K562 (cell line): ENCODE measurements around the gene TCEA3. TPM values are rescaled to one million over a fixed set of nuclear protein-coding genes. Genes with fewer than 3 reads are reported as not detected.

Experiments used
- ATAC-seq: fragments of 200-7000 bp; cut with Tn5 transposase; 3 replicates; pipeline ENCODE4 v1.9.1; 2020; ENCODE audit warnings: moderate library complexity
- BruUV-seq: library from RNA; stranded (reverse); fragments of 400-500 nt; replicated peaks from 2 replicates; lab custom pipeline; 2021; lab: Mats Ljungman, UMichigan
- CTCF ChIA-PET: fragments of 300-600 bp; formaldehyde crosslinking; extraction: SDS; loops from one replicate; lab custom pipeline; 2021; ENCODE audit warnings: low intra/inter-chr PET ratio; lab: Yijun Ruan, JAX
- POLR2A ChIA-PET: fragments of 300-600, 350-650 bp; sonication (Branson Sonifier 250); formaldehyde crosslinking; extraction: SDS; loops from one replicate; lab custom pipeline; 2021; ENCODE audit warnings: antibody characterized with exemption, inconsistent platforms; lab: Yijun Ruan, JAX
- DNase-seq, 4 experiments: peaks; one replicate each; pipeline versions ENCODE4 v3.0.0 to v3.0.0-alpha.2; 2011 to 2018; ENCODE audit warnings: low spot score in 3 of 4, mixed read lengths in 3 of 4; ENCODE audit errors: extremely low read depth in 1 of 4
- FAIRE-seq: peaks from 2 replicates; lab custom pipeline; 2011; peaks lifted over from hg19 to GRCh38; lab: Jason Lieb, UNC
- H2AFZ ChIP-seq: 2 replicates; pipeline ENCODE4 v1.6.0; 2011; ENCODE audit warnings: low read depth, low read length, control low read depth, inconsistent platforms
- H3K27ac ChIP-seq: fragments of 200-600 bp; 3 replicates; pipeline ENCODE4 v1.8.0; 2011; ENCODE audit warnings: low read depth, mild to moderate bottlenecking, control low read depth, inconsistent platforms, low read length, moderate library complexity, mixed read lengths; ENCODE audit errors: extremely low read depth
- H3K27me3 ChIP-seq, 2 experiments: fragments of 300-600 bp in 1 of 2; 2 replicates in 1 of 2; 3 replicates in 1 of 2; pipeline versions ENCODE4 v1.6.0 to v1.8.0; 2011; ENCODE audit warnings: inconsistent platforms in 2 of 2, low read length in 2 of 2, mild to moderate bottlenecking in 1 of 2, mixed read lengths in 1 of 2, moderate library complexity in 1 of 2; ENCODE audit not compliant: control insufficient read depth in 2 of 2, insufficient read depth in 2 of 2
- H3K36me3 ChIP-seq: fragments of 300-600 bp; 3 replicates; pipeline ENCODE4 v1.8.0; 2011; ENCODE audit warnings: mild to moderate bottlenecking, low read length, inconsistent platforms; ENCODE audit not compliant: control insufficient read depth, insufficient read depth
- H3K4me1 ChIP-seq, 2 experiments: fragments of 200-600 bp in 1 of 2; replicated peaks in 1 of 2; 2 replicates in 1 of 2; 3 replicates in 1 of 2; pipeline versions ENCODE4 v1.5.1 to v1.8.0; 2011; ENCODE audit warnings: inconsistent platforms in 2 of 2, low read length in 2 of 2, mild to moderate bottlenecking in 1 of 2, mixed read lengths in 1 of 2, moderate library complexity in 1 of 2; ENCODE audit not compliant: control insufficient read depth in 2 of 2, insufficient read depth in 2 of 2
- H3K4me2 ChIP-seq: 2 replicates; pipeline ENCODE4 v1.6.1; 2011; ENCODE audit warnings: low read length, control low read depth, inconsistent platforms, mixed read lengths; ENCODE audit not compliant: insufficient read depth
- H3K4me3 ChIP-seq: fragments of 200-600 bp; sonication (generic), shearing (Covaris generic); 2 replicates; pipeline ENCODE4 v1.5.1; 2016; ENCODE audit warnings: control low read depth, inconsistent platforms
- H3K79me2 ChIP-seq: fragments of 200-600 bp; 3 replicates; pipeline ENCODE4 v1.8.0; 2011; ENCODE audit warnings: low read length, inconsistent platforms; ENCODE audit not compliant: control insufficient read depth, insufficient read depth
- H3K9ac ChIP-seq, 2 experiments: 2 replicates each; pipeline versions ENCODE4 v1.6.0 to v1.6.1; 2011; ENCODE audit warnings: low read depth in 2 of 2, low read length in 2 of 2, control low read depth in 1 of 2, inconsistent platforms in 1 of 2, mild to moderate bottlenecking in 1 of 2, mixed read lengths in 1 of 2; ENCODE audit not compliant: insufficient read depth in 1 of 2
- H3K9me1 ChIP-seq: one replicate; pipeline ENCODE4 v1.6.0; 2011; ENCODE audit warnings: inconsistent platforms, mild to moderate bottlenecking, low read length, moderate library complexity; ENCODE audit not compliant: control insufficient read depth, insufficient read depth
- H3K9me3 ChIP-seq: replicated peaks from 2 replicates; pipeline ENCODE4 v1.5.1; 2011; ENCODE audit warnings: low read depth, low read length, inconsistent platforms; ENCODE audit not compliant: control insufficient read depth, insufficient read depth
- H4K20me1 ChIP-seq: replicated peaks from 2 replicates; pipeline ENCODE4 v1.6.1; 2011; ENCODE audit warnings: low read length, inconsistent platforms, mixed read lengths; ENCODE audit not compliant: control insufficient read depth, insufficient read depth
- CHD1 ChIP-seq: fragments of 200-600 bp; sonication (generic); IDR thresholded peaks from one replicate; pipeline ENCODE4 v1.6.1; 2012; ENCODE audit warnings: mild to moderate bottlenecking, moderate library complexity, low read length, inconsistent platforms
- CREB3 ChIP-seq: fragments of 450-650 bp; conservative IDR thresholded peaks from 2 replicates; pipeline ENCODE4 v1.6.1; 2016; ENCODE audit warnings: missing genetic modification characterization, low read depth, mild to moderate bottlenecking, missing compliant biosample characterization, moderate library complexity
- FOXP1 ChIP-seq: sonication (generic); formaldehyde crosslinking; IDR thresholded peaks from 2 replicates; pipeline ENCODE4 v1.8.0; 2022; ENCODE audit warnings: mild to moderate bottlenecking, missing genetic modification reagents
- HNRNPUL1 ChIP-seq: fragments of 200-400 bp; formaldehyde crosslinking; IDR thresholded peaks from 2 replicates; pipeline ENCODE4 v1.6.1; 2017; ENCODE audit warnings: low read length
- MAFG ChIP-seq: fragments of 450-650 bp; conservative IDR thresholded peaks from 2 replicates; pipeline ENCODE4 v1.6.1; 2016; ENCODE audit warnings: missing genetic modification characterization, missing compliant biosample characterization
- MIER1 ChIP-seq: fragments of 450-650 bp; IDR thresholded peaks from 2 replicates; pipeline ENCODE4 v1.6.1; 2016; ENCODE audit warnings: antibody characterized with exemption, mild to moderate bottlenecking, low read depth
- MTA1 ChIP-seq: fragments of 450-650 bp; IDR thresholded peaks from 2 replicates; pipeline ENCODE4 v1.6.1; 2017; ENCODE audit warnings: borderline replicate concordance
- MXD1 ChIP-seq: fragments of 250-450 bp; sonication (Bioruptor Pico); IDR thresholded peaks from 2 replicates; pipeline ENCODE4 v1.8.0; 2021; ENCODE audit warnings: borderline replicate concordance, mild to moderate bottlenecking, moderate library complexity; ENCODE audit not compliant: poor library complexity, severe bottlenecking
- NCOA1 ChIP-seq: fragments of 450-650 bp; IDR thresholded peaks from 2 replicates; pipeline ENCODE4 v1.6.1; 2016; ENCODE audit warnings: low read depth
- OTX1 ChIP-seq: fragments of 450-650 bp; formaldehyde crosslinking; IDR thresholded peaks from 2 replicates; pipeline ENCODE4 v1.4.0; 2022; ENCODE audit warnings: mild to moderate bottlenecking
- PYGO2 ChIP-seq: fragments of 450-650 bp; IDR thresholded peaks from 2 replicates; pipeline ENCODE4 v1.6.1; 2016; ENCODE audit warnings: mild to moderate bottlenecking, missing genetic modification characterization, moderate library complexity, missing compliant biosample characterization
- RAD51 ChIP-seq: fragments of 450-650 bp; IDR thresholded peaks from 2 replicates; pipeline ENCODE4 v1.7.1; 2016; ENCODE audit warnings: low read depth, mild to moderate bottlenecking, borderline replicate concordance
- RBM17 ChIP-seq: fragments of 200-400 bp; formaldehyde crosslinking; IDR thresholded peaks from 2 replicates; pipeline ENCODE4 v1.6.1; 2017; ENCODE audit warnings: low read depth, mild to moderate bottlenecking, low read length, borderline replicate concordance
- RFX5 ChIP-seq: IDR thresholded peaks from 2 replicates; pipeline ENCODE4 v1.6.1; 2011; ENCODE audit warnings: low read depth, mild to moderate bottlenecking, improper control_type of control experiment, low read length
- SMARCA5 ChIP-seq: fragments of 450-650 bp; IDR thresholded peaks from 2 replicates; pipeline ENCODE4 v1.6.1; 2016
- SNRNP70 ChIP-seq: fragments of 200-400 bp; formaldehyde crosslinking; optimal IDR thresholded peaks from 2 replicates; pipeline ENCODE3; 2017; ENCODE audit warnings: low read depth, low read length
- SP2 ChIP-seq: IDR thresholded peaks from 2 replicates; pipeline ENCODE4 v1.6.1; 2011; ENCODE audit warnings: mild to moderate bottlenecking, low read depth, low read length, moderate library complexity; ENCODE audit not compliant: poor library complexity, severe bottlenecking; ENCODE audit errors: extremely low read depth
- TRIM24 ChIP-seq, 2 experiments: fragments of 450-650 bp; IDR thresholded peaks; 2 replicates each; pipeline ENCODE4 v1.6.1; 2016
- ZNF449 ChIP-seq: fragments of 250-450 bp; sonication (Bioruptor Pico); IDR thresholded peaks from 2 replicates; pipeline ENCODE4 v1.8.0; 2022; ENCODE audit warnings: moderate library complexity, mild to moderate bottlenecking, inconsistent platforms
- ZNF57 ChIP-seq: fragments of 450-650 bp; formaldehyde crosslinking; IDR thresholded peaks from 2 replicates; pipeline ENCODE4 v1.4.0; 2020; ENCODE audit warnings: mild to moderate bottlenecking, moderate library complexity
- WGBS: fragments of 100-300 bp; shearing (Covaris generic); methylation state at CpG from one replicate; pipeline ENCODE4 v1.1.6; 2016; ENCODE audit warnings: low coverage, mixed read lengths; ENCODE audit not compliant: insufficient coverage; ENCODE audit errors: missing lambda C conversion rate; 5-methylcytosine and 5-hydroxymethylcytosine counted together
- in situ Hi-C: fragments of 300-500 bp; cut with MboI; formaldehyde crosslinking; loops from 4 replicates; pipeline ENCODE4 v1.15.0; 2018; ENCODE audit warnings: inconsistent platforms, mixed read lengths
- intact Hi-C: fragments of 100-400 bp; cut with micrococcal nuclease; formaldehyde crosslinking; loops from 2 replicates; pipeline ENCODE4 v1.14.2; 2022
- polyA plus RNA-seq, 8 experiments: library from polyadenylated mRNA; depleted of rRNA in 4 of 8; stranded (reverse) in 5 of 8; unstranded in 3 of 8; fragments of >200 nt; fragmentation: Nextera tagmentation in 2 of 8; fragmentation: Illumina TruSeq in 1 of 8; extraction: Ambion mirVana in 2 of 8; extraction: Trizol in 1 of 8; gene quantifications; 2 replicates each; pipeline versions ENCODE4 v1.2.1 to v1.2.3, GENCODE V29; 2011 to 2014; ENCODE audit warnings: inconsistent platforms in 1 of 8, missing spikeins in 1 of 8
- total RNA-seq, 7 experiments: library from RNA; depleted of rRNA in 6 of 7; stranded (reverse); fragments of >200 nt in 6 of 7; fragmentation: Illumina TruSeq in 2 of 7; extraction: Trizol in 2 of 7; gene quantifications; 2 replicates each; pipeline versions ENCODE4 v1.2.1 to v1.2.3, GENCODE V29; 2011 to 2021; ENCODE audit warnings: low replicate concordance in 1 of 7

The TCEA3 gene
- total and polyA plus RNA-seq, 9 of the 15 experiments (the other 6 are each of a cell fraction or from before 2014, with no cell fraction given), result 0.03 to 0.55 (median 0.36) TPM

DNA sequence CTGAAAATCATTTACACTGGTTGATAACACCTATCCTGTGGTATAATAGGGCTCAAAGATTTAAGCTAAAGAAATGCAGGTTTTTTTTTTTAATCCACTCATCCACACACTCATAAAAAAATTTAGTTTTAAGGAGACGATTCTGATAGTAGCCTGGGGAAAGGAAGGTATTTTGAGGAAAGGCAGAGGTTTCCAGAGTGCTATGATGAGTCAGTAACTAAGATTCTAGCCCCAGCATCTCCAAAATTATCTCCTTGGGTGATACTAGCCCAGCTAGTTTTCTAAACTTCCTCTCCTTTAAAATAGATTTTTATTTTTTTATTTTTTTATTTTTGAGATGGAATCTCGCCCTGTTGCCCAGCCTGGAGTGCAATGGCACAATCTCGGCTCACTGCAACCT is 38.7 kb upstream of the TCEA3 start:
- Histone ChIP-seq H3K9me1 (no peaks in the 10 kb centered on the region), H3K79me2 (no peaks in the 10 kb centered on the region), H3K4me1 (no peaks in the 10 kb centered on the region), H3K4me2 (no peak overlapping the region), H4K20me1 (no peaks in the 10 kb centered on the region), H3K27ac (no peak overlapping the region), H2AFZ (no peak overlapping the region), H3K36me3 (no peaks in the 10 kb centered on the region), H3K9ac (no peak overlapping the region), H3K27me3 (no peaks in the 10 kb centered on the region), H3K4me3 (no peak overlapping the region), H3K9me3 (no peaks in the 10 kb centered on the region)
- no peak for ATAC-seq
- FAIRE-seq, result no peak
- DNase-seq, result no peak
- BruUV-seq, result no TSS peak
- TF ChIP-seq RBM17, result no peak
- TF ChIP-seq ZNF57 (CRISPR knock-in tag), result no peak
- no peak for TF ChIP-seq FOXP1 (CRISPR knock-in tag)
- no peak for TF ChIP-seq OTX1 (CRISPR knock-in tag)
- TF ChIP-seq ZNF449 (CRISPR knock-in tag), result no peak
- no peak for TF ChIP-seq SNRNP70
- no peak for TF ChIP-seq RAD51
- TF ChIP-seq SMARCA5, result no peak
- no peak for TF ChIP-seq HNRNPUL1
- no peak for TF ChIP-seq PYGO2 (tag)
- TF ChIP-seq RFX5, result no peak
- TF ChIP-seq TRIM24 (IDR thresholded peaks at IDR 0.05), result no peak
- TF ChIP-seq NCOA1, result no peak
- no peak for TF ChIP-seq CREB3 (tag)
- TF ChIP-seq MXD1 (CRISPR knock-in tag), result no peak
- no peak for TF ChIP-seq MAFG (tag)
- no peak for TF ChIP-seq CHD1
- TF ChIP-seq SP2, result no peak
- TF ChIP-seq MIER1, result no peak
- TF ChIP-seq MTA1, result no peak
- ChIA-PET CTCF (no interaction called here), POLR2A (interaction anchor here (0.6 kb wide), 2 partner anchors 17 to 210 kb away, joined by 3 read pairs; no protein-coding TSS in a partner anchor)
- in situ Hi-C loops (no loop called here), intact Hi-C loops (no loop called here)
- WGBS, result 36% methylated on average over 3 of the region's 3 CpGs
